Measurements from ENCODE around the gene LY6G6F. TPM values are rescaled to one million over a fixed set of nuclear protein-coding genes. Genes with fewer than 3 reads are reported as not detected.
"Not testable (repeated sequence)": the region's sequence is repeated elsewhere in the genome, so short reads cannot be mapped to it uniquely, and the experiment has no call there.

LY6G6F gene
- total RNA-seq, 1 experiment from 2014 or later = not detected

DNA sequence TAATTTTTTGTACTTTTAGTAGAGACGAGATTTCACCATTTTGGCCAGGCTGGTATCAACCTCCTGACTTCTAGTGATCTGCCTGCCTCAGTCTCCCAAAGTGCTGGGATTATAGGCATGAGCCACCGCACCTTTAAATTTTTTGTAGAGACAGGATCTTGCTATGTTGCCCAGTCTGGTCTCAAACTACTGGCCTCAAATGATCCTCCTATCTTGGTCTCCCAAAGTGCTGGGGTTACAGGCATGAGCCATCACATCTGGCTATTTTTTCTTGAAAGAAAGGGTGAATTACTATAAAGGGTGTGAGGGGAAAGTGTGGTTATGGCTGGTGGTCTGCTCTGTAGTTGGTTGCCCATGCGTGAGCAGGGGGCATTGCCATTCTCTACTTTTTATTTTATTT lies 1.6 kb downstream of the LY6G6F start:
- TF ChIP-seq EZH2 (IDR thresholded peaks at IDR 0.05; ENCODE audit: borderline replicate concordance, low read depth, low read length, poor library complexity, severe bottlenecking) = no peak
- TF ChIP-seq, protein P1, sequence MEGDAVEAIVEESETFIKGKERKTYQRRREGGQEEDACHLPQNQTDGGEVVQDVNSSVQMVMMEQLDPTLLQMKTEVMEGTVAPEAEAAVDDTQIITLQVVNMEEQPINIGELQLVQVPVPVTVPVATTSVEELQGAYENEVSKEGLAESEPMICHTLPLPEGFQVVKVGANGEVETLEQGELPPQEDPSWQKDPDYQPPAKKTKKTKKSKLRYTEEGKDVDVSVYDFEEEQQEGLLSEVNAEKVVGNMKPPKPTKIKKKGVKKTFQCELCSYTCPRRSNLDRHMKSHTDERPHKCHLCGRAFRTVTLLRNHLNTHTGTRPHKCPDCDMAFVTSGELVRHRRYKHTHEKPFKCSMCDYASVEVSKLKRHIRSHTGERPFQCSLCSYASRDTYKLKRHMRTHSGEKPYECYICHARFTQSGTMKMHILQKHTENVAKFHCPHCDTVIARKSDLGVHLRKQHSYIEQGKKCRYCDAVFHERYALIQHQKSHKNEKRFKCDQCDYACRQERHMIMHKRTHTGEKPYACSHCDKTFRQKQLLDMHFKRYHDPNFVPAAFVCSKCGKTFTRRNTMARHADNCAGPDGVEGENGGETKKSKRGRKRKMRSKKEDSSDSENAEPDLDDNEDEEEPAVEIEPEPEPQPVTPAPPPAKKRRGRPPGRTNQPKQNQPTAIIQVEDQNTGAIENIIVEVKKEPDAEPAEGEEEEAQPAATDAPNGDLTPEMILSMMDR (conservative IDR thresholded peaks at IDR 0.05; ENCODE audit: low read depth, low read length) = no peak
- H3K36me3 ChIP-seq (ENCODE audit: insufficient read depth, low read length, poor library complexity, severe bottlenecking) = no peaks in the 10 kb centered on the region
- H3K4me1 ChIP-seq (ENCODE audit: insufficient read depth, low read length, poor library complexity, severe bottlenecking) = no peaks in the 10 kb centered on the region
- BruUV-seq (replicated peaks) = no TSS peak
- no peak for DNase-seq (ENCODE audit: low spot score)
- no peak overlapping the region for H3K27ac ChIP-seq (ENCODE audit: low read depth, low read length, poor library complexity, severe bottlenecking)
- H3K4me3 ChIP-seq (ENCODE audit: low read depth, low read length, poor library complexity, severe bottlenecking) = no peak overlapping the region
- no peaks in the 10 kb centered on the region for H3K9me3 ChIP-seq (ENCODE audit: low read depth, low read length, poor library complexity, severe bottlenecking)
- no peaks in the 10 kb centered on the region for H3K27me3 ChIP-seq (replicated peaks; ENCODE audit: insufficient read depth, low read depth, low read length, poor library complexity)
- ChIA-PET CTCF (no interaction called here), POLR2A (ENCODE audit: low non-redundant PET) (no interaction called here)
- intact Hi-C loops (cut with micrococcal nuclease; ENCODE audit: unreplicated experiment) = no loop called here

DNA sequence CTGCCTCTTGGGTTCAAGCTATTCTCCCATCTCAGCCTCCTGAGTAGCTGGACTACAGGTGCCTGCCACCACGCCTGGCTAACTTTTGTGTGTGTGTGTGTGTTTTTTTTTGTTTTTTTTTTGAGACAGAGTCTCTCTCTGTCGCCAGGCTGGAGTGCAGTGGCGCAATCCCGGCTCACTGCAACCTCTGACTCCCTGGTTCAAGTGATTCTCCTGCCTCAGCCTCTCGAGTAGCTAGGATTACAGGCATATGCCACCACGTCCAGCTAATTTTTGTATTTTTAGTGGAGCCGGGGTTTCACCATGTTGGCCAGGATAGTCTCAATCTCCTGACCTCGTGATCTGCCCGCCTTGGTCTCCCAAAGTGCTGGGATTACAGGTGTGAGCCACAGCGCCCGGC lies 2.5 kb downstream of the LY6G6F start:
- H3K36me3 ChIP-seq (ENCODE audit: insufficient read depth, low read length, poor library complexity, severe bottlenecking); intact Hi-C loops (cut with micrococcal nuclease; ENCODE audit: unreplicated experiment); H3K4me3 ChIP-seq (ENCODE audit: low read depth, low read length, poor library complexity, severe bottlenecking); BruUV-seq (replicated peaks); POLR2A ChIA-PET (ENCODE audit: low non-redundant PET); CTCF ChIA-PET; H3K4me1 ChIP-seq (ENCODE audit: insufficient read depth, low read length, poor library complexity, severe bottlenecking); H3K27ac ChIP-seq (ENCODE audit: low read depth, low read length, poor library complexity, severe bottlenecking); H3K9me3 ChIP-seq (ENCODE audit: low read depth, low read length, poor library complexity, severe bottlenecking); H3K27me3 ChIP-seq (replicated peaks; ENCODE audit: insufficient read depth, low read depth, low read length, poor library complexity); DNase-seq (ENCODE audit: low spot score): not testable (repeated sequence)

DNA sequence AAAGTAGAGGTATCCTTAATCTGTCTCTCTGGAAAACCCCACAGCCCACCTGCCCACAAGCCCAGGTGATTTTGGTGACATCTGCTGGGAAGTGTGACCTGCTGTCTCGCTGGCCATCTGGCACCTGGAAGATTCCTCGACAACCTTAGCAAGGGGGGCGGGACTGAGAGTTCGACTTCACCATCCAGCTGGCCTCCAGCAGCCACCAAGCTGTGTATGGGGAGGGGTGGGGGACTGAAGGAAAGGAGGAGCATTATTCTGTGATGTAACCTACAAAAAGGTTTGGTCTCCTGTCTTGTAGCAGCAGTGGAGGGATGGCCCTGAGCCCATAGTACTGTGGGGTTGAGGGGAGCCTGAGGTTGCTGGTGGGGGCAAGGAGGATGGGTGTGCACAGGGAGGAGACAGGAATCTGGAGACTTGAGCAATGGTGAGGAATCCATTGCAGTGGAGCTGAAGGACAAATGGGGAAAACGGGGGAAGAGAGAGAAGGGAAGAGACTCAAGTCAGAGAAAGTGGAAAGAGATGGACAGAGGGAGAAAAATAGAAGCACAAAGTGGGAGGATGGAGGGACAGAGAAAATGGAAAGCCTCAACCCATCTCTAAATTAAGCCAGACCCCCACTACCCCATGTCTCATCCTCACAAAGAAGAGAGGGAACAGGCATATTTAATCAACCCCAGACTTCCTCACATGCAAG lies 4.0 kb downstream of the LY6G6F start:
- CTCF ChIA-PET = no interaction called here
- Histone ChIP-seq H3K4me3 (ENCODE audit: low read depth, low read length, poor library complexity, severe bottlenecking) (no peak overlapping the region), H3K4me1 (ENCODE audit: insufficient read depth, low read length, poor library complexity, severe bottlenecking) (no peaks in the 10 kb centered on the region), H3K9me3 (ENCODE audit: low read depth, low read length, poor library complexity, severe bottlenecking) (no peaks in the 10 kb centered on the region), H3K36me3 (ENCODE audit: insufficient read depth, low read length, poor library complexity, severe bottlenecking) (no peaks in the 10 kb centered on the region), H3K27me3 (replicated peaks; ENCODE audit: insufficient read depth, low read depth, low read length, poor library complexity) (no peaks in the 10 kb centered on the region), H3K27ac (ENCODE audit: low read depth, low read length, poor library complexity, severe bottlenecking) (no peak overlapping the region)
- DNase-seq (ENCODE audit: low spot score) = no peak
- no peak for TF ChIP-seq EZH2 (IDR thresholded peaks at IDR 0.05; ENCODE audit: borderline replicate concordance, low read depth, low read length, poor library complexity, severe bottlenecking)
- TF ChIP-seq, protein P1 (conservative IDR thresholded peaks at IDR 0.05; ENCODE audit: low read depth, low read length) = no peak
- POLR2A ChIA-PET (ENCODE audit: low non-redundant PET) = no interaction called here
- intact Hi-C loops (cut with micrococcal nuclease; ENCODE audit: unreplicated experiment) = no loop called here
- BruUV-seq (replicated peaks) = no TSS peak

DNA sequence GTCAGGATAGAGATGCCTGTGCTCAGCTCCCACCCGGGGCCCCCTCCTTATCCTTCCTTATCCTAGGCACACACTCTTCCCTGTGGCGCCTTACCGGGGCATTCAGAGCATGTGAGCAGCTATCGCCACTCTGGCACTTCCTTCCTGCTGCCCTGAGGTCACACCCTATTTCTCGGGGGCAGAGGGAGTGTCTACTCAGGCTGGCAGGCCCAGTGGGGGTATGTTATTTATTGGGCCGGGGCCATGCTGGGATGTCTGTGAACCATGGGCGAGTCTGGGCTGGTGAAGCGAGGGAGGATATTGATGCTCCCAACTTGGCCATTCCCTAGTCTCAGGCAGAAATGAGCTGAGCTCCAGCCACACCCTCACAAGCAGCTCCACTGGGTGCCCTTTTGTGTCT lies 4.6 kb downstream of the LY6G6F start:
- Histone ChIP-seq H3K4me1 (ENCODE audit: insufficient read depth, low read length, poor library complexity, severe bottlenecking) (no peaks in the 10 kb centered on the region), H3K4me3 (ENCODE audit: low read depth, low read length, poor library complexity, severe bottlenecking) (no peak overlapping the region), H3K27ac (ENCODE audit: low read depth, low read length, poor library complexity, severe bottlenecking) (no peak overlapping the region), H3K36me3 (ENCODE audit: insufficient read depth, low read length, poor library complexity, severe bottlenecking) (no peaks in the 10 kb centered on the region), H3K9me3 (ENCODE audit: low read depth, low read length, poor library complexity, severe bottlenecking) (no peaks in the 10 kb centered on the region), H3K27me3 (replicated peaks; ENCODE audit: insufficient read depth, low read depth, low read length, poor library complexity) (no peaks in the 10 kb centered on the region)
- CTCF ChIA-PET = interaction anchor here (0.6 kb wide), 1 partner anchor 116 kb away, joined by 4 read pairs; the partner anchor contains the start of gene HSPA1B
- DNase-seq (ENCODE audit: low spot score) = no peak
- POLR2A ChIA-PET (ENCODE audit: low non-redundant PET) = interaction anchor here (0.6 kb wide), 1 partner anchor 11 kb away, joined by 3 read pairs; no protein-coding TSS in a partner anchor
- TF ChIP-seq, protein P1 (conservative IDR thresholded peaks at IDR 0.05; ENCODE audit: low read depth, low read length) = no peak
- TF ChIP-seq EZH2 (IDR thresholded peaks at IDR 0.05; ENCODE audit: borderline replicate concordance, low read depth, low read length, poor library complexity, severe bottlenecking) = no peak
- intact Hi-C loops (cut with micrococcal nuclease; ENCODE audit: unreplicated experiment) = no loop called here
- BruUV-seq (replicated peaks) = no TSS peak

Data from A673 (cell line).